Measurements from ENCODE around the gene CARTPT. TPM values are rescaled to one million over a fixed set of nuclear protein-coding genes. Genes with fewer than 3 reads are reported as not detected.

CARTPT gene
- total RNA-seq, 1 experiment from 2014 or later, result not detected

GRCh38 chr5:71737931-71738539, 19.0 kb downstream of the CARTPT start:
- no peak for DNase-seq (ENCODE audit: low spot score)

GRCh38 chr5:71738662-71739361, 19.7 kb downstream of the CARTPT start:
- no peak for DNase-seq (ENCODE audit: low spot score)

- DNase-seq (ENCODE audit: low spot score), result no peak
These were observed 21.1 kb downstream of the CARTPT start for GRCh38 chr5:71740015-71740753.

DNA sequence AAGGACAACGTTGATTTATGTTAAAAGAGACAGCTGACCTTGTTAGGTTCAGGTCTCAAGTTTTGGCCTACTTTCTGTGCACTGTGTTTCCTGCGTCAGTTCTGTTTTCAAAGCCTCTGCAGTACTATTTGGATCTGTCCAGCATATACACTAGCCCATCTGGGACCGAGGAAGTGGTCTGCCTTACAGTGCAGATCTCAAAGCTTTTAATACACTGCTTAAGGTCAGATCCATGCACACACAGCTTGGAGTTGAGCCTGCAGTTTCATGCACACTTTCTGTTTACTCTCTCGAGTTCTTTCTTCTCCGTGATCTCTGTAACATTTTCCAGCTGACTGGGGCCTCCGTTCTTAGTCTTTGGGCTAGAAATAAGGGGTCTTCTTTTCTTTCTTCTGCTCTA, 24.1 kb downstream of the CARTPT start:
- DNase-seq (ENCODE audit: low spot score), result no peak

- no peak for DNase-seq (ENCODE audit: low spot score)
These were observed 25.1 kb downstream of the CARTPT start for GRCh38 chr5:71744009-71744790.

DNA sequence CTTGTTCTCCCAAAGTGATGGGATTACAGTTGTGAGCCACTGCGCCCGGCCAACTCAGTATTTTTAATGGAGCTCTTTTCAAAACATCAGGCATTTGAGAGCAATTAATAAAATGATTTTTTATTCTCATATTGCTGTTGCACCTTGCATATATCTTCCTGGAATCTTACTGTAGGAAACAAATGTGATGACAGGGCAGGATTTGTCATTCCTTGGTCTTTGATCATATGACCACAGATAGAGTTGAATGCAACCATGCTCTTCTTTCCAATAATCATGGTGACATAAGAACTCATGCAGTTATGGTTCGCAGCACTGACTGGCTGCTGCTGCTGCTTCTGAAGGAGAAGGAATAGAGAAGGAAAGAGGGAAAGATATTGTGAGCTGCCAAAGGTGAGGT, 28.1 kb downstream of the CARTPT start:
- DNase-seq (ENCODE audit: low spot score), result no peak

- no peak for DNase-seq (ENCODE audit: low spot score)
These were observed 29.3 kb downstream of the CARTPT start for GRCh38 chr5:71748360-71748759.

- DNase-seq (ENCODE audit: low spot score), result no peak
These were observed 32.3 kb downstream of the CARTPT start for GRCh38 chr5:71751422-71751821.

- DNase-seq (ENCODE audit: low spot score), result no peak
These were observed 33.5 kb downstream of the CARTPT start for GRCh38 chr5:71752441-71753190.

- peak; percentile 67 for DNase-seq (ENCODE audit: low spot score)
These were observed 38.8 kb downstream of the CARTPT start for GRCh38 chr5:71757590-71758543.

DNA sequence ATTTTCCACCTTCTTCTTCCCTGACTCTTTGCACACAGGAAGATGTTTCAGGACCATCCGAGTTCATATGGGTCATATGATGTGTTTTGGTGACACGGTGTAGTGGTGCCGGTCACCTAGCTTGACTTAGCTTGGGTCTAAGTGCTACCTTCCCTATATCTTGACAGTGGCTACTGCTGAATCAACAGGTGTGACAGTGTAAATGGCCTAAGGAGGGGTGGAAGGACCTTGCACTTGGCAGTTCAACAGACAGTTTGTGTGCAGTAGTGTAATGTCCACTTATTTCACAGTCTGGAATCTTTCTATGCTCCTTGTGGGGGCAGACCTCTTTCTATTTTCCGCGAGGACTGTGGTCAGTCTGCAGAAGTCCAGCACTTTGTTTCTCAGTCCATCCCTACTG, 43.8 kb downstream of the CARTPT start:
- no peak for DNase-seq (ENCODE audit: low spot score)

DNA sequence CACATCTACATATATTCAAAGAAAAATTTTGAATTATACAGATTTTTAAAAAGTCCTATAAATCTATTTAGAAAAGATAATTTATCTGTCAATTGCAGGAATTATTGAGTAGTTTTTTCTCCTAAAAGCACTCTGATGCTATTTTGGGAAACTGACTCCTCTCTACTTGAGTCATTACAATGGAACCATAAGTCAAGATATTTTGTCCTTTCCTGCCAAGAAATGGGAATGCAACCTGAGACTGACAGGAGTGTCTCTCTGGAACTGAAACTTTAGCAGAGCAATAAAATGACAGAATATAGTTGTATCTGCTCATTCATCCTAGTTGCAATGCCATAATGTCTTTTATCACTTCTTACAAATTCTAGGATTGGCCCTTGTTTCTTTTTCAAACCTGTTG, 48.6 kb downstream of the CARTPT start:
- DNase-seq (ENCODE audit: low spot score), result no peak

GRCh38 chr5:71769287-71769686, 50.2 kb downstream of the CARTPT start:
- no peak for DNase-seq (ENCODE audit: low spot score)

DNA sequence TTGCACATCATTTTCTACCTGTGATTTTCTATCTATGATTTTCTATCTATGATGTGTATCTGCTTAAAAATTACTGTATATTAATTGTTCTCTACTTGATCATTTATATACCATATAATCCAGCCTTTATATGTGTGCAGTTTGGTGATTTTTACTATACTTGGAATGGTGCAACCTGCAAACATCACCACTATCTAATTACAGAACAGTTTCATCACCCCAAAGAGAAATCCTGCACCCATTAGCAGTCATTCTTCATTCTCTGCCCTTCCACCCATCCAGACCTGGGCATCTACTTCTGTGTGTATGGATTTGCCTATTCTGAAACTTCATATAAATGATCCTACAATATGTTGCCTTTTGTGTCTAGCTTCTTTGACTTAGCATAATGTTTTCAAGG, 51.3 kb downstream of the CARTPT start:
- no peak for DNase-seq (ENCODE audit: low spot score)

Other genes starting within 250 kb of the CARTPT start
- gene MCCC2, start 131.9 kb upstream of the CARTPT start, total RNA-seq (2014; rRNA removed; shearing (Covaris generic)), result 66.1 and 70.8 TPM in 2 replicates